ENCODE results near the gene ALOX15. TPM values are rescaled to one million over a fixed set of nuclear protein-coding genes. Genes with fewer than 3 reads are reported as not detected.
"Not testable (repeated sequence)": the region's sequence is repeated elsewhere in the genome, so short reads cannot be mapped to it uniquely, and the experiment has no call there.

ALOX15 gene
- not detected in 2 replicates for total RNA-seq

- intact Hi-C loops (cut with micrococcal nuclease) = no loop called here
Observed at GRCh38 chr17:4641297-4642195, at the start of gene ALOX15. ALOX15 (minus strand) TSS chr17:4641678; CDS start chr17:4641651, 27 bp downstream.

- intact Hi-C loops (cut with micrococcal nuclease) = no loop called here
Observed at GRCh38 chr17:4690745-4691144, 49.3 kb upstream of the ALOX15 start.

GRCh38 chr17:4689872-4690271 is 48.4 kb upstream of the ALOX15 start:
- intact Hi-C loops (cut with micrococcal nuclease) = not testable (repeated sequence)

- intact Hi-C loops (cut with micrococcal nuclease) = not testable (repeated sequence)
Observed at GRCh38 chr17:4683739-4684138, 42.3 kb upstream of the ALOX15 start.

GRCh38 chr17:4679658-4680057 is 38.2 kb upstream of the ALOX15 start:
- intact Hi-C loops (cut with micrococcal nuclease) = no loop called here

GRCh38 chr17:4678448-4679026 is 37.1 kb upstream of the ALOX15 start:
- intact Hi-C loops (cut with micrococcal nuclease) = no loop called here

- intact Hi-C loops (cut with micrococcal nuclease) = no loop called here
Observed at GRCh38 chr17:4676791-4677190, 35.3 kb upstream of the ALOX15 start.

- intact Hi-C loops (cut with micrococcal nuclease) = no loop called here
Observed at GRCh38 chr17:4675791-4676190, 34.3 kb upstream of the ALOX15 start.

- intact Hi-C loops (cut with micrococcal nuclease) = no loop called here
Observed at GRCh38 chr17:4674685-4674998, 33.2 kb upstream of the ALOX15 start.

- intact Hi-C loops (cut with micrococcal nuclease) = no loop called here
Observed at GRCh38 chr17:4673986-4674684, 32.7 kb upstream of the ALOX15 start.

- intact Hi-C loops (cut with micrococcal nuclease) = no loop called here
Observed at GRCh38 chr17:4673169-4673568, 31.7 kb upstream of the ALOX15 start.

- intact Hi-C loops (cut with micrococcal nuclease) = no loop called here
Observed at GRCh38 chr17:4672751-4673150, 31.3 kb upstream of the ALOX15 start.

GRCh38 chr17:4672055-4672630 is 30.7 kb upstream of the ALOX15 start:
- intact Hi-C loops (cut with micrococcal nuclease) = no loop called here

- intact Hi-C loops (cut with micrococcal nuclease) = no loop called here
Observed at GRCh38 chr17:4667166-4667565, 25.7 kb upstream of the ALOX15 start.

- intact Hi-C loops (cut with micrococcal nuclease) = no loop called here
Observed at GRCh38 chr17:4666296-4666695, 24.8 kb upstream of the ALOX15 start.

GRCh38 chr17:4665027-4665426 is 23.5 kb upstream of the ALOX15 start:
- intact Hi-C loops (cut with micrococcal nuclease) = no loop called here

- intact Hi-C loops (cut with micrococcal nuclease) = no loop called here
Observed at GRCh38 chr17:4664230-4664629, 22.8 kb upstream of the ALOX15 start.

GRCh38 chr17:4663711-4664110 is 22.2 kb upstream of the ALOX15 start:
- intact Hi-C loops (cut with micrococcal nuclease) = no loop called here

GRCh38 chr17:4658478-4659305 is 17.2 kb upstream of the ALOX15 start:
- intact Hi-C loops (cut with micrococcal nuclease) = no loop called here

GRCh38 chr17:4657678-4658077 is 16.2 kb upstream of the ALOX15 start:
- intact Hi-C loops (cut with micrococcal nuclease) = no loop called here

GRCh38 chr17:4655933-4656332 is 14.5 kb upstream of the ALOX15 start:
- intact Hi-C loops (cut with micrococcal nuclease) = not testable (repeated sequence)
